SK-N-SH treated with all-trans-retinoic acid at 6 μM for 48 hours (cell line): ENCODE data around the gene FNDC3B.

ENCODE experiments used
- ATAC-seq: fragments of 200-7000 bp; cut with Tn5 transposase; 3 replicates; pipeline ENCODE4 v1.9.1; 2020; ENCODE audit warnings: mild to moderate bottlenecking, moderate library complexity
- ARNTL ChIP-seq: fragments of 450-650 bp; formaldehyde crosslinking; IDR thresholded peaks from 2 replicates; pipeline ENCODE4 v1.5.0; 2020; ENCODE audit warnings: low read depth, mild to moderate bottlenecking, moderate library complexity, borderline replicate concordance
- BACH2 ChIP-seq: fragments of 250-450 bp; sonication (Bioruptor Pico); IDR thresholded peaks from 2 replicates; pipeline ENCODE4 v1.9.0; 2021; ENCODE audit warnings: mild to moderate bottlenecking, borderline replicate concordance
- CREB5 ChIP-seq: fragments of 250-450 bp; sonication (Bioruptor Pico); IDR thresholded peaks from 2 replicates; pipeline ENCODE4 v1.5.1; 2020; ENCODE audit warnings: low read depth, mild to moderate bottlenecking, moderate library complexity
- CSDC2 ChIP-seq: fragments of 250-450 bp; sonication (Bioruptor Pico); IDR thresholded peaks from 2 replicates; pipeline ENCODE4 v1.5.0; 2020; ENCODE audit warnings: mild to moderate bottlenecking, moderate library complexity
- CSRNP3 ChIP-seq: fragments of 250-450 bp; sonication (Bioruptor Pico); IDR thresholded peaks from 2 replicates; pipeline ENCODE4 v1.5.1; 2021; ENCODE audit warnings: mild to moderate bottlenecking, moderate library complexity
- ESRRG ChIP-seq: fragments of 250-450 bp; sonication (Bioruptor Pico); IDR thresholded peaks from 2 replicates; pipeline ENCODE4 v1.6.1; 2021; ENCODE audit warnings: mild to moderate bottlenecking
- GLIS3 ChIP-seq: fragments of 250-450 bp; sonication (Bioruptor Pico); IDR thresholded peaks from 2 replicates; pipeline ENCODE4 v1.5.0; 2020; ENCODE audit warnings: mild to moderate bottlenecking, moderate library complexity
- ISL1 ChIP-seq: fragments of 250-450 bp; sonication (Bioruptor Pico); IDR thresholded peaks from 2 replicates; pipeline ENCODE4 v2.1.2; 2022; ENCODE audit warnings: mild to moderate bottlenecking, moderate library complexity
- OSR1 ChIP-seq: fragments of 250-450 bp; sonication (Bioruptor Pico); IDR thresholded peaks from 2 replicates; pipeline ENCODE4 v1.8.0; 2022; ENCODE audit warnings: moderate library complexity, mild to moderate bottlenecking, inconsistent platforms
- PATZ1 ChIP-seq: fragments of 250-450 bp; sonication (Bioruptor Pico); IDR thresholded peaks from 2 replicates; pipeline ENCODE4 v1.8.0; 2020; ENCODE audit warnings: mild to moderate bottlenecking, moderate library complexity, borderline replicate concordance
- POU6F1 ChIP-seq: fragments of 250-450 bp; sonication (Bioruptor Pico); IDR thresholded peaks from 2 replicates; pipeline ENCODE4 v1.8.0; 2021; ENCODE audit warnings: low read depth, mild to moderate bottlenecking, moderate library complexity, borderline replicate concordance
- PPARA ChIP-seq: fragments of 250-450 bp; sonication (Bioruptor Pico); IDR thresholded peaks from 2 replicates; pipeline ENCODE4 v1.5.0; 2020; ENCODE audit warnings: mild to moderate bottlenecking, borderline replicate concordance
- RARB ChIP-seq: fragments of 250-450 bp; sonication (Bioruptor Pico); IDR thresholded peaks from 2 replicates; pipeline ENCODE4 v1.8.0; 2021; ENCODE audit warnings: mild to moderate bottlenecking, moderate library complexity
- SNAI2 ChIP-seq: fragments of 250-450 bp; sonication (Bioruptor Pico); IDR thresholded peaks from 2 replicates; pipeline ENCODE4 v1.5.0; 2020; ENCODE audit warnings: mild to moderate bottlenecking, moderate library complexity
- TCF4 ChIP-seq: fragments of 250-450 bp; sonication (Bioruptor Pico); IDR thresholded peaks from 2 replicates; pipeline ENCODE4 v1.8.0; 2021; ENCODE audit warnings: mild to moderate bottlenecking, moderate library complexity, borderline replicate concordance
- TOX ChIP-seq: fragments of 250-450 bp; sonication (Bioruptor Pico); IDR thresholded peaks from 2 replicates; pipeline ENCODE4 v1.8.0; 2021; ENCODE audit warnings: mild to moderate bottlenecking, moderate library complexity, borderline replicate concordance
- TSHZ2 ChIP-seq: fragments of 250-450 bp; sonication (Bioruptor Pico); IDR thresholded peaks from 2 replicates; pipeline ENCODE4 v1.5.0; 2020; ENCODE audit warnings: mild to moderate bottlenecking, moderate library complexity
- ZC3H10 ChIP-seq: fragments of 250-450 bp; sonication (Bioruptor Pico); IDR thresholded peaks from 2 replicates; pipeline ENCODE4 v1.5.1; 2021; ENCODE audit warnings: mild to moderate bottlenecking, moderate library complexity
- ZFP3 ChIP-seq: fragments of 250-450 bp; sonication (Bioruptor Pico); IDR thresholded peaks from 2 replicates; pipeline ENCODE4 v1.5.0; 2020; ENCODE audit warnings: mild to moderate bottlenecking, moderate library complexity
- ZFP30 ChIP-seq: fragments of 450-650 bp; formaldehyde crosslinking; IDR thresholded peaks from 2 replicates; pipeline ENCODE4 v1.5.0; 2022; ENCODE audit warnings: mild to moderate bottlenecking, moderate library complexity
- ZNF565 ChIP-seq: fragments of 450-650 bp; formaldehyde crosslinking; conservative IDR thresholded peaks from 2 replicates; pipeline ENCODE4 v1.5.0; 2020; ENCODE audit warnings: low read depth, mild to moderate bottlenecking, moderate library complexity
- ZNF70 ChIP-seq: fragments of 450-650 bp; formaldehyde crosslinking; IDR thresholded peaks from 2 replicates; pipeline ENCODE4 v1.5.0; 2020; ENCODE audit warnings: mild to moderate bottlenecking, moderate library complexity
- ZNF8 ChIP-seq: fragments of 450-650 bp; formaldehyde crosslinking; IDR thresholded peaks from 2 replicates; pipeline ENCODE4 v1.5.0; 2020; ENCODE audit warnings: mild to moderate bottlenecking, moderate library complexity

FNDC3B gene

GRCh38 chr3:172129850-172130716, 90.7 kb downstream of the FNDC3B start:
- peak; percentile 88 for ATAC-seq
- TF ChIP-seq BACH2 (CRISPR knock-in tag) (no peak), PPARA (no peak), CREB5 (CRISPR knock-in tag) (peak; percentile 81), ZC3H10 (peak; percentile 70; the same call in 1 of the 2 replicates), OSR1 (CRISPR knock-in tag) (no peak), GLIS3 (CRISPR knock-in tag) (no peak), POU6F1 (CRISPR knock-in tag) (no peak), CSDC2 (CRISPR knock-in tag) (no peak), ZNF565 (CRISPR knock-in tag) (no peak), ESRRG (no peak), TOX (CRISPR knock-in tag) (peak; percentile 72; the same call in 1 of the 2 replicates), ARNTL (CRISPR knock-in tag) (no peak), TCF4 (CRISPR knock-in tag) (0 out of 2 replicates have a peak, but pooled peaks have one; percentile 47), CSRNP3 (no peak; the same call in 1 of the 2 replicates), ZNF8 (no peak), ZFP30 (CRISPR knock-in tag) (no peak), PATZ1 (CRISPR knock-in tag) (no peak; the same call in none of the 2 replicates), ZNF70 (no peak), SNAI2 (CRISPR knock-in tag) (no peak), ZFP3 (no peak), ISL1 (CRISPR knock-in tag) (peak; percentile 92), RARB (CRISPR knock-in tag) (no peak), TSHZ2 (CRISPR knock-in tag) (no peak)

GRCh38 chr3:172130717-172131050, 91.3 kb downstream of the FNDC3B start:
- no peak for ATAC-seq
- no peak for TF ChIP-seq ZFP30 (CRISPR knock-in tag)
- no peak for TF ChIP-seq OSR1 (CRISPR knock-in tag)
- no peak for TF ChIP-seq ZNF70
- no peak for TF ChIP-seq GLIS3 (CRISPR knock-in tag)
- no peak for TF ChIP-seq ZC3H10
- no peak for TF ChIP-seq ZFP3
- no peak for TF ChIP-seq ARNTL (CRISPR knock-in tag)
- TF ChIP-seq TSHZ2 (CRISPR knock-in tag), result no peak
- TF ChIP-seq POU6F1 (CRISPR knock-in tag), result no peak
- no peak for TF ChIP-seq BACH2 (CRISPR knock-in tag)
- no peak for TF ChIP-seq PPARA
- no peak for TF ChIP-seq ZNF565 (CRISPR knock-in tag)
